Activated B cell treated with CpG ODN at 0.5 μM for 24 hours (primary cell): ENCODE data around the gene CARS2. TPM values are rescaled to one million over a fixed set of nuclear protein-coding genes. Genes with fewer than 3 reads are reported as not detected.

Experiments used
- ATAC-seq: fragments of 200-7000 bp; cut with Tn5 transposase; one replicate; pipeline ENCODE4 v1.10.0; 2021; ENCODE audit warnings: low read depth, mild to moderate bottlenecking, moderate library complexity
- CTCF ChIA-PET: fragments of 350-600 bp; sonication (Branson Sonifier 250); formaldehyde crosslinking; loops from one replicate; lab custom pipeline; 2021; ENCODE audit warnings: antibody characterized with exemption; lab: Charles Lee
- POLR2A ChIA-PET: fragments of 350-600 bp; sonication (Branson Sonifier 250); formaldehyde crosslinking; loops from one replicate; lab custom pipeline; 2021; ENCODE audit warnings: antibody characterized with exemption; lab: Charles Lee
- DNase-seq: peaks from one replicate; pipeline ENCODE4 v3.0.0; 2022
- H3K27ac Mint-ChIP-seq: one replicate; pipeline ENCODE4 v1.8.0; 2020; ENCODE audit warnings: mixed read lengths
- H3K27me3 Mint-ChIP-seq: one replicate; pipeline ENCODE4 v1.8.0; 2021; ENCODE audit warnings: mixed read lengths
- H3K36me3 Mint-ChIP-seq: one replicate; pipeline ENCODE4 v1.8.0; 2021; ENCODE audit warnings: low read depth, mixed read lengths
- H3K4me1 Mint-ChIP-seq: one replicate; pipeline ENCODE4 v1.8.0; 2021; ENCODE audit warnings: mixed read lengths
- H3K4me3 Mint-ChIP-seq: one replicate; pipeline ENCODE4 v1.8.0; 2020; ENCODE audit warnings: mild to moderate bottlenecking, mixed read lengths
- H3K9me3 Mint-ChIP-seq: one replicate; pipeline ENCODE4 v1.8.0; 2020; ENCODE audit warnings: mixed read lengths
- CTCF ChIP-seq: fragments of 200-600 bp; IDR thresholded peaks from one replicate; pipeline ENCODE4 v1.8.0; 2022; ENCODE audit warnings: antibody characterized with exemption, mild to moderate bottlenecking
- intact Hi-C: fragments of 100-400 bp; cut with micrococcal nuclease; formaldehyde crosslinking; loops from one replicate; pipeline ENCODE4 v1.15.1; 2024
- total RNA-seq: library from RNA; stranded (reverse); gene quantifications from 2 replicates; pipeline ENCODE4 v1.2.3, GENCODE V29; 2022

The CARS2 gene, protein sequence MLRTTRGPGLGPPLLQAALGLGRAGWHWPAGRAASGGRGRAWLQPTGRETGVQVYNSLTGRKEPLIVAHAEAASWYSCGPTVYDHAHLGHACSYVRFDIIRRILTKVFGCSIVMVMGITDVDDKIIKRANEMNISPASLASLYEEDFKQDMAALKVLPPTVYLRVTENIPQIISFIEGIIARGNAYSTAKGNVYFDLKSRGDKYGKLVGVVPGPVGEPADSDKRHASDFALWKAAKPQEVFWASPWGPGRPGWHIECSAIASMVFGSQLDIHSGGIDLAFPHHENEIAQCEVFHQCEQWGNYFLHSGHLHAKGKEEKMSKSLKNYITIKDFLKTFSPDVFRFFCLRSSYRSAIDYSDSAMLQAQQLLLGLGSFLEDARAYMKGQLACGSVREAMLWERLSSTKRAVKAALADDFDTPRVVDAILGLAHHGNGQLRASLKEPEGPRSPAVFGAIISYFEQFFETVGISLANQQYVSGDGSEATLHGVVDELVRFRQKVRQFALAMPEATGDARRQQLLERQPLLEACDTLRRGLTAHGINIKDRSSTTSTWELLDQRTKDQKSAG
- 90.1 and 115 TPM in 2 replicates for total RNA-seq

- H3K4me1 Mint-ChIP-seq = peaks cover 42% of the 10 kb centered on the region
- H3K36me3 Mint-ChIP-seq = peaks cover 28% of the 10 kb centered on the region
- H3K4me3 Mint-ChIP-seq = peak within 1 kb of the TSS; percentile 94
- peak within 1 kb of the TSS; percentile 92 for H3K27ac Mint-ChIP-seq
- POLR2A ChIA-PET = interaction anchor here (1.4 to 3.2 kb wide), 4 partner anchors 9 to 207 kb away, joined by 4 to 36 read pairs (median 15); no protein-coding TSS in a partner anchor
- intact Hi-C loops = loop anchor here (1.0 kb wide), 3 partner anchors 9 to 61 kb away; no protein-coding TSS in a partner anchor
- no peaks in the 10 kb centered on the region for H3K9me3 Mint-ChIP-seq
- CTCF ChIA-PET = interaction anchor here (0.8 to 2.3 kb wide), 2 partner anchors 25 to 61 kb away, joined by 3 to 8 read pairs; no protein-coding TSS in a partner anchor
- no peak for TF ChIP-seq CTCF
- peak; percentile 95 for ATAC-seq
- H3K27me3 Mint-ChIP-seq = no peaks in the 10 kb centered on the region
- peak; percentile 82 for DNase-seq
Observed at GRCh38 chr13:110705826-110706569, at the start of gene CARS2. Gene CARS2, minus strand, starts transcription at chr13:110706116. Its CDS starts 23 bp downstream, at chr13:110706093.

GRCh38 chr13:110748271-110748670, 42.4 kb upstream of the CARS2 start:
- no peak for TF ChIP-seq CTCF

DNA sequence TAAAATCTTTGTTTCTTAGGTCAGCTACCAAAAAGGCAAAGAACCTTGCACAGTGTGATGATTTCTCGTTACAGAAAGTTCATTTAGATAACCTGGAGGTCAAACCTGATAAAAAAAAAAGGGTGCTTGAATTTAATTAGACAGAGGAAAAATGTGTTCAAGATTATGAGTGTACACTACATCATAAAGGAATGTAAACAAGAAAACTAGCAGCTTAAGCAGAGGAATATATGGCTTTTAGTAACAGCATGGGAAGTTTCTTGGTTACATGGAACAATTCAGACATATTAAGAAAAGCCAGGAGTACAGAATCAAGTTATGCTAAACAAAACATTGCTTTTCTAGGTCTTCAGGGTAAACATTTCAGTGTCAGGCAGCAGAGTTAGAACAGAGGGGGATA, 40.5 kb upstream of the CARS2 start:
- peaks cover 6% of the 10 kb centered on the region for H3K36me3 Mint-ChIP-seq
- intact Hi-C loops = no loop called here
- H3K27ac Mint-ChIP-seq = no peak overlapping the region
- H3K4me3 Mint-ChIP-seq = no peak overlapping the region
- peaks cover 7% of the 10 kb centered on the region for H3K9me3 Mint-ChIP-seq
- TF ChIP-seq CTCF = no peak
- DNase-seq (no peak), ATAC-seq (no peak)
- CTCF ChIA-PET = no interaction called here
- no peaks in the 10 kb centered on the region for H3K27me3 Mint-ChIP-seq
- H3K4me1 Mint-ChIP-seq = no peaks in the 10 kb centered on the region
- POLR2A ChIA-PET = no interaction called here

More at GRCh38 chr13:110748271-110748670, 42.4 kb upstream of the CARS2 start:
- no peaks in the 10 kb centered on the region for H3K27me3 Mint-ChIP-seq
- H3K9me3 Mint-ChIP-seq = peaks cover 5% of the 10 kb centered on the region
- ChIA-PET CTCF (no interaction called here), POLR2A (no interaction called here)
- H3K4me1 Mint-ChIP-seq = no peaks in the 10 kb centered on the region
- H3K36me3 Mint-ChIP-seq = peaks cover 8% of the 10 kb centered on the region
- no peak overlapping the region for H3K4me3 Mint-ChIP-seq
- no peak overlapping the region for H3K27ac Mint-ChIP-seq
- no peak for DNase-seq
- ATAC-seq = no peak
- intact Hi-C loops = no loop called here

- no peaks in the 10 kb centered on the region for H3K4me1 Mint-ChIP-seq
- DNase-seq (no peak), ATAC-seq (no peak)
- H3K27me3 Mint-ChIP-seq = no peaks in the 10 kb centered on the region
- no peak overlapping the region for H3K27ac Mint-ChIP-seq
- no peak for TF ChIP-seq CTCF
- intact Hi-C loops = no loop called here
- no peak overlapping the region for H3K4me3 Mint-ChIP-seq
- no peaks in the 10 kb centered on the region for H3K36me3 Mint-ChIP-seq
- ChIA-PET CTCF (no interaction called here), POLR2A (no interaction called here)
- H3K9me3 Mint-ChIP-seq = peaks cover 5% of the 10 kb centered on the region
Observed at GRCh38 chr13:110743687-110744086, 37.8 kb upstream of the CARS2 start.
